ENCODE measurements around the gene TANC1. TPM values are rescaled to one million over a fixed set of nuclear protein-coding genes. Genes with fewer than 3 reads are reported as not detected.
A peak's percentile ranks its signal among the peaks of the same experiment; 100 is the strongest.

Gene TANC1
- total and polyA plus RNA-seq, 2 of the 4 experiments (the other 2 are of a cell fraction), result 10.2 to 12.9 TPM

DNA sequence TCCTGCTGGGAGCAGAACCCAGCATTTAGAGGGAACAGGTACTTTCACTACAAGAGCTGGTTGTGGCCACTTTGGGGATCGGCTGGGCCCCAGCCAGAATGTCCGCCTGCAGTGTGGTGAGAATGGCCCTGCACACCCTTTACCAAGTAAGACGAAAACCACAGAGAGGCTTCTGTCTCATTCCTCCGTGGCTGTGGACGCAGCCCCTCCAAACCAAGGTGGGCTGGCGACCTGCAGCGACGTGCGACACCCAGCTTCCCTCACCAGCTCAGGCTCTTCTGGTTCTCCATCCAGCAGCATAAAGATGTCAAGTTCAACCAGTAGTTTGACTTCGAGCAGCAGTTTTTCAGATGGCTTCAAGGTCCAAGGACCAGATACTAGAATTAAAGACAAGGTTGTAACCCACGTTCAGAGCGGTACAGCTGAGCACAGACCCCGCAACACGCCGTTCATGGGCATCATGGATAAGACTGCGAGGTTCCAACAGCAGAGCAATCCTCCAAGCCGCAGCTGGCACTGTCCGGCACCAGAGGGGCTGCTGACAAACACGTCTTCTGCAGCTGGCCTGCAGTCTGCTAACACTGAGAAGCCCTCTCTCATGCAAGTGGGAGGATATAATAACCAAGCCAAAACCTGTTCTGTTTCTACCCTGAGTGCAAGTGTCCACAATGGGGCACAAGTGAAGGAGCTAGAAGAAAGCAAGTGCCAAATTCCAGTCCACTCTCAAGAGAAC is 261.9 kb downstream of the TANC1 start:
- Histone ChIP-seq H3K4me1 (ENCODE audit: control insufficient read depth, insufficient read depth, low read length) (no peaks in the 10 kb centered on the region; the same call in 1 of the 2 replicates), H3K56ac (ENCODE audit: extremely low read depth, insufficient read depth, low read length) (no peak overlapping the region), H2BK15ac (ENCODE audit: low read depth, low read length) (no peak overlapping the region), H3K4me3 (ENCODE audit: insufficient read depth, low read depth, low read length) (no peak overlapping the region), H4K8ac (ENCODE audit: low read depth in 2 of 2, low read length in 2 of 2) (no peak overlapping the region), H3K9me1 (ENCODE audit: insufficient read depth, low read length) (peaks cover 5% of the 10 kb centered on the region), H3K9me3 (ENCODE audit: control insufficient read depth, insufficient read depth, low read length) (no peaks in the 10 kb centered on the region), H2BK120ac (ENCODE audit: low read depth, low read length) (no peak overlapping the region), H4K91ac (ENCODE audit: insufficient read depth, low read depth, low read length) (no peak overlapping the region), H3K18ac (ENCODE audit: low read depth, low read length) (no peak overlapping the region), H3K27me3 (ENCODE audit: control insufficient read depth, insufficient read depth, low read length) (no peaks in the 10 kb centered on the region), H2AK5ac (ENCODE audit: low read depth, low read length) (no peak overlapping the region), H3K9ac (ENCODE audit: low read depth, low read length) (no peak overlapping the region), H3K36me3 (ENCODE audit: control insufficient read depth, insufficient read depth, low read length) (peaks cover 53% of the 10 kb centered on the region), H3K79me1 (ENCODE audit: low read depth in 1 of 2, low read length in 2 of 2) (peaks cover 0 to 3% of the 10 kb centered on the region in 2 experiments; a peak in 1 of 4 replicates), H3K14ac (replicated peaks; ENCODE audit: low read depth, low read length) (no peak overlapping the region), H2AK9ac (replicated peaks; ENCODE audit: low read depth, low read length, poor library complexity) (peak overlapping the region; percentile 40), H2BK5ac (ENCODE audit: low read depth, low read length, poor library complexity, severe bottlenecking) (no peak overlapping the region), H3K23ac (ENCODE audit: low read depth, low read length) (no peak overlapping the region), H3K27ac (ENCODE audit: insufficient read depth, low read length) (no peak overlapping the region), H3K4ac (ENCODE audit: low read depth, low read length) (no peak overlapping the region), H2BK20ac (ENCODE audit: low read depth, low read length) (no peak overlapping the region), H4K20me1 (ENCODE audit: insufficient read depth, low read length) (no peaks in the 10 kb centered on the region; the same call in none of the 2 replicates), H4K5ac (ENCODE audit: low read depth, low read length) (no peak overlapping the region), H2AFZ (replicated peaks; ENCODE audit: low read length, poor library complexity) (no peak overlapping the region), H3K4me2 (ENCODE audit: low read depth, low read length) (no peak overlapping the region)
- DNase-seq (no peak), ATAC-seq (ENCODE audit: low read depth) (no peak)
- dilution Hi-C loops (cut with HindIII; ENCODE audit: low sequenced_read_pairs, unreplicated experiment), result no loop called here
- in situ Hi-C loops (cut with MboI; ENCODE audit: low sequenced_read_pairs), result no loop called here
- CTCF ChIA-PET, result no interaction called here
- POLR2A ChIA-PET (ENCODE audit: unreplicated experiment), result no interaction called here
- 98% methylated on average over 12 of the region's 19 CpGs; no CpG with 5 or more reads in 1 of the 2 experiments for WGBS, 2 experiments (ENCODE audit: extremely low coverage in 2 of 2, insufficient read length in 1 of 2)
- BruUV-seq (replicated peaks), result no TSS peak
- intact Hi-C loops (cut with micrococcal nuclease), result loop anchor here (10.0 kb wide), 1 partner anchor 484 kb away; the partner anchor contains the start of gene MARCHF7
- TF ChIP-seq MAZ (IDR thresholded peaks at IDR 0.05; ENCODE audit: borderline replicate concordance, low read depth, low read length) (no peak), FOS (IDR thresholded peaks at IDR 0.05; ENCODE audit: low read depth, low read length) (no peak), NFE2L2 (IDR thresholded peaks at IDR 0.05; ENCODE audit: low read depth, low read length) (no peak), POLR2A (IDR thresholded peaks at IDR 0.05; ENCODE audit: low read depth, low read length) (no peak), RAD21 (IDR thresholded peaks at IDR 0.05; ENCODE audit: low read length) (no peak), BHLHE40 (IDR thresholded peaks at IDR 0.05; ENCODE audit: low read depth, low read length) (no peak), RCOR1 (IDR thresholded peaks at IDR 0.05; ENCODE audit: insufficient replicate concordance, low read length) (no peak), RFX5 (IDR thresholded peaks at IDR 0.05; ENCODE audit: low read depth, low read length) (no peak), MAFK (IDR thresholded peaks at IDR 0.05; ENCODE audit: low read depth, low read length) (no peak), SMC3 (IDR thresholded peaks at IDR 0.05; ENCODE audit: low read depth, low read length) (no peak), CHD1 (IDR thresholded peaks at IDR 0.05; ENCODE audit: low read depth, low read length) (no peak), MXI1 (IDR thresholded peaks at IDR 0.05; ENCODE audit: borderline replicate concordance, low read depth, low read length) (no peak)
- TF ChIP-seq, protein P1, sequence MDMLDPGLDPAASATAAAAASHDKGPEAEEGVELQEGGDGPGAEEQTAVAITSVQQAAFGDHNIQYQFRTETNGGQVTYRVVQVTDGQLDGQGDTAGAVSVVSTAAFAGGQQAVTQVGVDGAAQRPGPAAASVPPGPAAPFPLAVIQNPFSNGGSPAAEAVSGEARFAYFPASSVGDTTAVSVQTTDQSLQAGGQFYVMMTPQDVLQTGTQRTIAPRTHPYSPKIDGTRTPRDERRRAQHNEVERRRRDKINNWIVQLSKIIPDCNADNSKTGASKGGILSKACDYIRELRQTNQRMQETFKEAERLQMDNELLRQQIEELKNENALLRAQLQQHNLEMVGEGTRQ (IDR thresholded peaks at IDR 0.05; ENCODE audit: low read depth, low read length), result no peak
- TF ChIP-seq, protein P2, sequence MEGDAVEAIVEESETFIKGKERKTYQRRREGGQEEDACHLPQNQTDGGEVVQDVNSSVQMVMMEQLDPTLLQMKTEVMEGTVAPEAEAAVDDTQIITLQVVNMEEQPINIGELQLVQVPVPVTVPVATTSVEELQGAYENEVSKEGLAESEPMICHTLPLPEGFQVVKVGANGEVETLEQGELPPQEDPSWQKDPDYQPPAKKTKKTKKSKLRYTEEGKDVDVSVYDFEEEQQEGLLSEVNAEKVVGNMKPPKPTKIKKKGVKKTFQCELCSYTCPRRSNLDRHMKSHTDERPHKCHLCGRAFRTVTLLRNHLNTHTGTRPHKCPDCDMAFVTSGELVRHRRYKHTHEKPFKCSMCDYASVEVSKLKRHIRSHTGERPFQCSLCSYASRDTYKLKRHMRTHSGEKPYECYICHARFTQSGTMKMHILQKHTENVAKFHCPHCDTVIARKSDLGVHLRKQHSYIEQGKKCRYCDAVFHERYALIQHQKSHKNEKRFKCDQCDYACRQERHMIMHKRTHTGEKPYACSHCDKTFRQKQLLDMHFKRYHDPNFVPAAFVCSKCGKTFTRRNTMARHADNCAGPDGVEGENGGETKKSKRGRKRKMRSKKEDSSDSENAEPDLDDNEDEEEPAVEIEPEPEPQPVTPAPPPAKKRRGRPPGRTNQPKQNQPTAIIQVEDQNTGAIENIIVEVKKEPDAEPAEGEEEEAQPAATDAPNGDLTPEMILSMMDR (conservative IDR thresholded peaks at IDR 0.05; ENCODE audit: low read depth, low read length), result no peak
- TF ChIP-seq, protein P3, sequence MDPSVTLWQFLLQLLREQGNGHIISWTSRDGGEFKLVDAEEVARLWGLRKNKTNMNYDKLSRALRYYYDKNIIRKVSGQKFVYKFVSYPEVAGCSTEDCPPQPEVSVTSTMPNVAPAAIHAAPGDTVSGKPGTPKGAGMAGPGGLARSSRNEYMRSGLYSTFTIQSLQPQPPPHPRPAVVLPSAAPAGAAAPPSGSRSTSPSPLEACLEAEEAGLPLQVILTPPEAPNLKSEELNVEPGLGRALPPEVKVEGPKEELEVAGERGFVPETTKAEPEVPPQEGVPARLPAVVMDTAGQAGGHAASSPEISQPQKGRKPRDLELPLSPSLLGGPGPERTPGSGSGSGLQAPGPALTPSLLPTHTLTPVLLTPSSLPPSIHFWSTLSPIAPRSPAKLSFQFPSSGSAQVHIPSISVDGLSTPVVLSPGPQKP (IDR thresholded peaks at IDR 0.05; ENCODE audit: borderline replicate concordance, low read depth, low read length), result no peak

All from IMR-90 (cell line).